ENCODE results near the gene ZC3H7A. TPM values are rescaled to one million over a fixed set of nuclear protein-coding genes. Genes with fewer than 3 reads are reported as not detected.

The ZC3H7A gene
- total RNA-seq, 1 experiment from 2014 or later, result 43.1 TPM

GRCh38 chr16:11799017-11799381 is 1.9 kb upstream of the ZC3H7A start:
- H3K4me2 ChIP-seq (ENCODE audit: insufficient read depth, insufficient read length, low read length), result peak overlapping the region; percentile 89
- no peak overlapping the region for H2AFZ ChIP-seq (ENCODE audit: low read length)
- no peaks in the 10 kb centered on the region for H3K27me3 ChIP-seq (ENCODE audit: insufficient read depth, low read length)
- H3K56ac ChIP-seq (ENCODE audit: insufficient read length, low read depth, low read length), result no peak overlapping the region
- H3K9ac ChIP-seq (ENCODE audit: extremely low read depth, insufficient read length, low read length), result no peak overlapping the region
- no peak overlapping the region for H3K18ac ChIP-seq (ENCODE audit: insufficient read length, low read depth, low read length)
- H3K23ac ChIP-seq (ENCODE audit: insufficient read length, low read depth, low read length), result no peak overlapping the region
- no peak overlapping the region for H3K4ac ChIP-seq (ENCODE audit: low read depth, low read length)
- H3K14ac ChIP-seq (ENCODE audit: insufficient read depth, low read length), result no peak overlapping the region
- no peak overlapping the region for H3K27ac ChIP-seq (ENCODE audit: insufficient read length, low read depth, low read length)
- no peaks in the 10 kb centered on the region for H3K9me3 ChIP-seq (ENCODE audit: control insufficient read depth, low read depth, low read length)
- no peak overlapping the region for H4K91ac ChIP-seq (ENCODE audit: insufficient read length, low read depth, low read length)
- peaks cover 7% of the 10 kb centered on the region; the same call in 1 of the 2 replicates for H3K79me2 ChIP-seq (ENCODE audit: insufficient read depth, low read length)
- Mint-ChIP-seq H3K36me3 (ENCODE audit: insufficient read depth in 1 of 3, low read depth in 3 of 3) (peaks cover 0 to 8% (median 7%) of the 10 kb centered on the region in 3 experiments; a peak in 3 of 7 replicates), H3K4me3 (peak overlapping the region; percentile 85 to 92), H3K4me1 (peaks cover 28 to 31% of the 10 kb centered on the region in 2 experiments), H3K9me3 (no peaks in the 10 kb centered on the region), H3K27ac (no peak overlapping the region), H3K27me3 (ENCODE audit: low read depth) (no peaks in the 10 kb centered on the region; the same call in 1 of the 2 replicates)
- no peak for DNase-seq
- H4K5ac ChIP-seq (ENCODE audit: insufficient read length, low read depth, low read length), result no peak overlapping the region
- H4K8ac ChIP-seq (replicated peaks; ENCODE audit: insufficient read length, low read depth, low read length), result no peak overlapping the region
- no peak overlapping the region for H2AK5ac ChIP-seq (ENCODE audit: insufficient read length, low read length)
- H3K23me2 ChIP-seq (ENCODE audit: insufficient read length, low read depth, low read length, poor library complexity, severe bottlenecking), result peaks cover 16% of the 10 kb centered on the region
- H3K79me1 ChIP-seq (ENCODE audit: insufficient read depth, low read depth, low read length, poor library complexity, severe bottlenecking), result no peaks in the 10 kb centered on the region
- no peak overlapping the region for H2BK120ac ChIP-seq (ENCODE audit: low read depth, low read length, poor library complexity, severe bottlenecking)
- no peak for TF ChIP-seq CTCF (conservative IDR thresholded peaks at IDR 0.05)
- H2BK15ac ChIP-seq (ENCODE audit: low read depth, low read length), result no peak overlapping the region
- H3T11ph ChIP-seq (ENCODE audit: low read length), result no peak overlapping the region
- no peaks in the 10 kb centered on the region for H4K20me1 ChIP-seq (ENCODE audit: control insufficient read depth, insufficient read depth, insufficient read length)
- no CpG with 5 or more reads among the region's 10 CpGs for WGBS (ENCODE audit: extremely low coverage, insufficient read length, low lambda C conversion rate)
- no peak overlapping the region for H2BK5ac ChIP-seq (ENCODE audit: insufficient read length, low read length)
- no peak overlapping the region for H2BK20ac ChIP-seq (ENCODE audit: low read depth, low read length, poor library complexity, severe bottlenecking)
- no peak overlapping the region for H2BK12ac ChIP-seq (ENCODE audit: insufficient read length, low read depth, low read length)
- no peaks in the 10 kb centered on the region for H3K4me1 ChIP-seq (ENCODE audit: insufficient read depth, low read length)
